ENCODE data around the gene OPN5. TPM values are rescaled to one million over a fixed set of nuclear protein-coding genes. Genes with fewer than 3 reads are reported as not detected.

Gene OPN5, protein sequence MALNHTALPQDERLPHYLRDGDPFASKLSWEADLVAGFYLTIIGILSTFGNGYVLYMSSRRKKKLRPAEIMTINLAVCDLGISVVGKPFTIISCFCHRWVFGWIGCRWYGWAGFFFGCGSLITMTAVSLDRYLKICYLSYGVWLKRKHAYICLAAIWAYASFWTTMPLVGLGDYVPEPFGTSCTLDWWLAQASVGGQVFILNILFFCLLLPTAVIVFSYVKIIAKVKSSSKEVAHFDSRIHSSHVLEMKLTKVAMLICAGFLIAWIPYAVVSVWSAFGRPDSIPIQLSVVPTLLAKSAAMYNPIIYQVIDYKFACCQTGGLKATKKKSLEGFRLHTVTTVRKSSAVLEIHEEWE
- total RNA-seq (2022; extraction: Qiagen RNA extraction): not detected in 5 replicates

DNA sequence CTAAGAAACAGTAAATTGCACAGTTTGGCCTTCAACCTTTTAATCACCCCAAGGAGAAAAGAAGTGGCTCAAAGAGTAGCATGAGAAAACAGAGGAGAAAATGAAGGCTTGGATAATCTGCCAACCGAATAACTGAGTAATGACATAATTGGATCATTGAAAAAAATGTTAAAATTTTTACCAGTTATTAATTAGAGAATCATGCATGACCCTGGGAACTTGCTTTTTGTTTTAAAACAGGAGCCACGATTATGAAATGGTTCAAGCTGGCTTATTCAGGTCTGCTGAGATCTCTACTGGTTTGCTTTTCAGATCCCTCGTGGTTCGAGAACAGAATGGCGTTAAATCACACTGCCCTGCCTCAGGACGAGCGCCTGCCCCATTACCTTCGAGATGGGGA is at the start of gene OPN5:
Gene OPN5 (plus strand): TSS at position 301 of the 400 bp plus-strand sequence. CDS start 35 bp downstream, at position 336.

Other genes starting within 250 kb of the OPN5 start
- 15.2 to 18.7 TPM (median 16.9 TPM) in 5 replicates for gene ADGRF4, start 83.5 kb upstream of the OPN5 start, total RNA-seq (2022; extraction: Qiagen RNA extraction)